Stimulated activated CD8-positive, alpha-beta memory T cell treated with anti-CD3 and anti-CD28 coated beads, Interleukin-7, amount 100 ng/mL, for 4 hours (primary cell): Measurements from ENCODE around the gene GRK7.

Source experiments
- DNase-seq, 2 donors: peaks; one replicate each; pipeline ENCODE4 v3.0.0-alpha.2; 2020; ENCODE audit warnings: low read depth in 2 of 2

Gene GRK7, protein sequence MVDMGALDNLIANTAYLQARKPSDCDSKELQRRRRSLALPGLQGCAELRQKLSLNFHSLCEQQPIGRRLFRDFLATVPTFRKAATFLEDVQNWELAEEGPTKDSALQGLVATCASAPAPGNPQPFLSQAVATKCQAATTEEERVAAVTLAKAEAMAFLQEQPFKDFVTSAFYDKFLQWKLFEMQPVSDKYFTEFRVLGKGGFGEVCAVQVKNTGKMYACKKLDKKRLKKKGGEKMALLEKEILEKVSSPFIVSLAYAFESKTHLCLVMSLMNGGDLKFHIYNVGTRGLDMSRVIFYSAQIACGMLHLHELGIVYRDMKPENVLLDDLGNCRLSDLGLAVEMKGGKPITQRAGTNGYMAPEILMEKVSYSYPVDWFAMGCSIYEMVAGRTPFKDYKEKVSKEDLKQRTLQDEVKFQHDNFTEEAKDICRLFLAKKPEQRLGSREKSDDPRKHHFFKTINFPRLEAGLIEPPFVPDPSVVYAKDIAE (N-terminal part only)

DNA sequence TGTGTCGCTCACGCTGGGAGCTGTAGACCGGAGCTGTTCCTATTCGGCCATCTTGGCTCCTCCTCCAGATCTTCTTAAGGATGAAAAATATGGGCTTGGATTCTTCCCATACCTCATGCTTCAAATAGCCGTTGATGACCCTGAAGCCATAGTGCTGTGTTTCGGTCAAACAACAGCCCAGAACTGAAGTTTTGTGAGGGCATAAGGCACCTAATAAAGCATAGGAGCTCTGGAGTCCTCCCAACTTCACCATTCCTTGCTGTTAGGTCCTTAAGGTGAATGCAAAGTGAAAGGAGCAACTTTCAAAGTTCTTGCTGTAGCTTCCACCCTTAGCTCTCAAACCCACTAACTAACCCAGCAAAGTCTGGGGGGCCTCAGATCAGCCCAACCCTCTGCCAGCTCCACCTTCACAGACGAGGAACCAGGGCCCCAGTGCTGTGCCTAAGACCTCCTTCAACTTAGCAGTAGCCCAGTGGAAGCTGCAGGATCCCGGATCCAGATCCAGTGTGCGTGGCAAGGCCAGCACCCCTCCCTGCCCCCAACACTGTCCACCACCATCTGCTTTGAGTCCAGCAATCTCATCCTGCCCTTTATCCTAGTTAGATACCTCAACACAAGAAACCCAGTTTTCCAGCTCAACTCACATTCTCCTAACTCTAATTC, at the start of gene GRK7:
GRK7 (plus strand) TSS at position 321 of the 663 bp plus-strand sequence. CDS start 14,877 bp downstream, outside the sequence.
- DNase-seq: no peak

DNA sequence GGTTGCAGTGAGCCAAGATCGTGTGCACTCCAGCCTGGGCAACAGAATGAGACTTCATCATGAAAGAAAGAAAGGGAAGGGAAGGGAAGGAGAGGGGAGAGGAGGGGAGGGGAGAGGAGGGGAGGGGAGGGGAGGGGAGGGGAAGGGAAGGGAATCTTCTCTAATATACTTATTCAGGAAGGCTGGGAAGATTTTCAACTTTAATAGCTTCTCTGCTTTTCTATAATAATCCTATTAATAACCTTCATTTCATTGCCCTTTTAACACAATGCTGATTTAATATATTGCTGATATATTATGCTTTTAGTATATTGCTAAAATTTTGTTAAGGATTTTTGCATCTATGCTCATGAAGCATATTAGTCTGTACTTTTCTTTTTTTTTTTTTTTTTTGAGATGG, 48.5 kb upstream of the GRK7 start:
- no peak for DNase-seq

DNA sequence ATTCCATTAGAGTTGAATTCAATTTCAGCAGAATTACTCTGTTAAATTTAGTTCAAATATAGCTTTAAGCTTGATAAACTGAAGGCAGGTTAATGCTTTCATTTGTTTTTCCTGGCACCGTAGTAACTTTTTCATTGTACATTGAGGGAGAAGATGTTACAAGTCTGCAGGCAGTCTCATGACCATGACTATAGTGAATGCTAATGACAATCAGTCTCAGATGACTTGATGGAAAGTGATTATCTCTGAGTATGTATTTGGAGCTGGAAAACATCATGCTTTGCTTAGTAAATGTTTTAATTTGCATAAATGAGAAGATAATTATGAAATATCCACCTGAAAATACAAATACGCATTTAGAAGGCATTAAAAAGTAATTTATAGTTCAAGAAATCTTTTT, 41.1 kb upstream of the GRK7 start:
- no peak for DNase-seq

DNA sequence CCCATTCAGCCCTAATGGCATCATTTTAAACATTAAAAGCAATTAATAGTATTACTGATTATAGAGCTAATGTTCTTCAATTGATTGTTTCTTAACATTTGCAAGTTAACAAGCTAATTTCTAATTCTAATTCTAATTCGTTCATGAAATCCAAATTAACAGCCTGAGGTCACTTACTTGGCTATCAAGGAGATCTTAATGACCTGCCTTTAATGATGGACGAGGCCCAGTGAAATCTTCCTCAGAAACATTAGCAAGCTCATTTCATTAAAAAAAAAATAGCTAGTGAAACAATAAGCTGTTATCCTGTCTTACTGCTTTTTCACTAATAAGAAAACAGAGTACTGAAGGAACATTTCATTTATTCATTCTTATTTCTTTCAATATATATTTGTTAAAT, 40.6 kb upstream of the GRK7 start:
- no peak for DNase-seq

DNA sequence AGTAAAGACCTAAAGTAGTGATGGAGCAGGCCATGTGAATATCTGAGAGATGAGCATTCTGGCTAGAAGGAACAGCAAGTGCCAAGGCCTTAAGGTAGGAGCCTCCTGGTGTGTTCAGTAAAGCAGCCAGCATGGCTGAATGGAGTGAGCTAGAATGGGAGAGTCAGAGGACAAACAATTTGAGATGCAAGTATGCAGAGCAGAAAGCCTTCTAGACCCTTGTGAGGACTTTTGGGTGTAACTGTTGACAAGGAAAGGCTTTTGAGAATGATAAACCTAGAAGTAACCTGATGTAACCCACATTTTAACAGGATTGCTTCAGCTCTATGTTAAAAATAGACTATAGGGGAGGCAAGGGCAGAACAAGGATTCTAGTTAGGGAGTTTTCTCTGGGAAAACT, 40.0 kb upstream of the GRK7 start:
- DNase-seq: no peak

DNA sequence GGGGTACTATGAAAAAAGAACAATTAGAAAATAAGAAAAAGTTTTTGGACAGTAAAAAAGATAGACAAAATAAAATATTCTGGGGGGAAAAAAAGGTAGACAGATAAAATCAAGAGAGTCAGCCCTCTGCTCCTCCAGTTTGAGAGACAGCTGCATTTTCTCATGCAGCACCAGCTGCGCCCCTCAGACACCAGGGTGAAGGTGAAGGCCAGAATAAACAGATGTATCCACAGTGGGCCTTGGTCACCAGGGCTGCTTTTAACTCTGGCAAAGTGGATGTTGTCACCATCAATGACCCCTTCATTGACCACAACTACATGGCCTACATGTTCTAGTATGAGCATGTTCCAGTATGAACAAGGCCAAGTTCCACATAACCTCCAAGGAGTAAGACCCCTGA, 39.0 kb upstream of the GRK7 start:
- no peak for DNase-seq

DNA sequence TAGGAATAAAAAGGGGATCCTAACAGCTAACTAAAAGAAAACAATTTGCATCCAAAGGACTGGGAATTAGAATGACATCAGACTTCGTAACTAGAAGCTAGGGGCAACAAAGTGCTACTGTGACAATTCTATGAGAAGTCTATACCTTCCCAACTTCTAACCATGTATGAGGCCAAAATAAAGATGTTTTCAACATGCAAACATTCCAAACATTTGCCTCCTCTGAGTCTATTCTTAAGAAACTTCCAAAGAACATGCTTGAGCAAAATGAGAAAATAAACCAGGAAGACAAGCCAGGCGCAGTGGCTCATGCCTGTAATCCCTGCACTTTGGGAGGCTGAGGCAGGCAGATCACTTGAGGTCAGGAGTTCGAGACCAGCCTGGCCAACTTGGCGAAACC, 38.2 kb upstream of the GRK7 start:
- DNase-seq: no peak

DNA sequence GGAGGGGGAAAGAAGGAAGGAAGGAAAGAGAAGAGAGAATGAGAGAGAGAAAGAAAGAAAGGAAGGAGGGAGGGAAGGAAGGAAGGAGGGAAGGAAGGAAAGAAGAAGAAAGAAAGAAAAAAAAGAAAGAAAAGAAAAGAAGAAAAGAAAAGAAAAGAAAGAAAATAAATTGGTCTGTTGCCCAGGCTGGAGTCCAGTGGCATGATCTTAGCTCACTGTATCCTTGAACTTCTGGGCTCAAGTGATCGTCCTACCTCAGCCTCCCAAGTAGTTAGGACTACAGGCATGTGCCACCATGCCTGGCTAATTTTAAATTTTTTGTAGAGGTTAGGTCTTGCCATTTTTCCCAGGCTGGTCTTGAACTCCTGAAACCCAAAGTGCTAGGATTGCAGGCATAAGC, 36.7 kb upstream of the GRK7 start:
- DNase-seq: no peak

DNA sequence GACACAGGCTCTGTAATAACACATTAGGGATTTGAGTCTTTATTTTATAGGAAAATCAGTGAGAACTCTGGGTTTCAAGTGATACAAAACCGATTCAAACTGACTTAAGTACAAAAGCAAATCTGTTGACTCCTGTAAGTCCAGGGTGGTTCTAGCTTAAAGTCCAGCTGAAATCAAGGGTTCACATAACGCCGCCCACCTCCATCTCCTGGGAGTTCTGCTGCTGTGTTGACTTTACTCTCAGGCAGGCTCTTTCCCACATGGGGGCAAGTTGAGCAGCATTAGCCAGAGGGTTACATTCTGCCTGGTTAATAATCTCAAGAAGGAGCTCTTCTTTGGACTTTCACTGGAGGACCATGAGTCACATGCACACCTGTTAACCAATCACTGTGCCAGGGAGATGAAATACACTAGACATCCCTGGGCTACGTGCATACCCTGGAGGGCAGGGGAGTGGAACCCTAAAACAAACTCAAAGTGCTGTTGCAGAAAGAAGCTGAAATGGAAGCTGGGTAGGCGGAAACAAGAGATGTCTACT, 34.8 kb upstream of the GRK7 start:
- no peak for DNase-seq

DNA sequence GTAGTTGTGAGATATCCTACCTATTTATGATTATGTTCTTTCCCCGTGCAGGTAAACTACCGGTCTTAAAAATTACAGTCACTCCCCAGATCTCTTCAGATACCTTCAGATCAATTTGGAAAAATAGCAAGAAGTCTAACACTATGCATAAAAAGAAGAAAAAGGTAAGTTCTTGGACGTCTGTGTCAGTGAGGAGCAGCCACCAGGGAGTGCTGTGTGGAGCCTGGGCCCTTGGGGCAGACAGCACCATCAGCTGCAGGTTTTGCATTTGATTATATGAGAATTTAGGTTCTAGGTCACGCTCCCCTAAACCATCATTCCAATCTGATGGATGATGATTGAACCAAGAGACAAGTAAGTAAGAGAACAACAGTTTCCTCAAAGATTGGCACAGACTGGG, 34.0 kb upstream of the GRK7 start:
- no peak for DNase-seq

DNA sequence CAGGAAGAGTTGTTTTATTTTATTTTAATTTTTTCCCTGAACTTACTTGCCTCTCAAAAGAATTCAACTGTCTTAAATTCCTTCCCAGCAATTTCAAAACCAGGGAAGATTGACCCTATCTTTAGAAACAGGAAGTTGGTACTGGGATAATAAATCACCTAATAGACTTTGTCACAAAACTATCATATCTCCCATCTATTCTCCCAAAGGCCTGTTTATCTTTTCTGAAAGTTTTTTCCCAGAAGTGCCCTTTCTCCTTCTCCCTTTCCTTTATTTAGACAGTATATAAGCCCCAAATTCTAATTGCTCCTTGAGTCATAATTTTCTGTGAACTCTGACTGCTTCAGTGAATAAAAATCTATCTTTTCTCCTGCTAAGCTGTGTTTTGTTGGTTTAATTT, 28.0 kb upstream of the GRK7 start:
- no peak for DNase-seq

DNA sequence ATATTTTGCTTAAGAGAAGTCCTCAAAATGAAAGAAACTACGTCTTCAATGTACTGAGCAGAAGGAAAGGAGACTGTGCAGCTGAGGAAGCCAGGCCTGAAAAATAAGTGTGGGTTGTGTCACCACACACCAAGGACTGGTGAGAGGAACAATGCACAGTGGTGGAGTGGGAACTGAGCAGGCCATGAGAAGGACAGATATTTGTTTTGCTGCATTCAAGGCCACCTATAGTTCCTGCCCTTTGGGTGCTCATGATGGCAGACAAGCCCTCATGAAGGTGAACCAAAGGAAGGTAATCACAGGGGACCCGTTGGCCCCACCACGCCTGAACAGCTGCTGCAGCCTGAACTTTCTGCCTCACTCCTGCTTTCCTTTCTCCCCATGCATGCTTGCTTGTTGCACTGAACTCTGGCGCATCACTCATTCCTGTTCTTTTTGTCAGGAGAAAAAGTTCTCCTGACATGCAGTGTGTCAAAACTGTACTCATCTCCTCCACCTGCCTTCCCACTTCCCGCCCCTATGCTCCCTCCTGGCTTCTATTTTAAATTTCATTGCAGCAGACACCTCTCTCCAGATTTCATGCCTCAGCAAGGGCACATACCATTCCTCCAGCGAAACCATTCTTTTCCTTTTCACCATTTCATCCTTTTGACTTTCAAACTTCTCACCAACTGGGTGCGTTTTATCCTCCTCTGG, 27.3 kb upstream of the GRK7 start:
- no peak for DNase-seq

DNA sequence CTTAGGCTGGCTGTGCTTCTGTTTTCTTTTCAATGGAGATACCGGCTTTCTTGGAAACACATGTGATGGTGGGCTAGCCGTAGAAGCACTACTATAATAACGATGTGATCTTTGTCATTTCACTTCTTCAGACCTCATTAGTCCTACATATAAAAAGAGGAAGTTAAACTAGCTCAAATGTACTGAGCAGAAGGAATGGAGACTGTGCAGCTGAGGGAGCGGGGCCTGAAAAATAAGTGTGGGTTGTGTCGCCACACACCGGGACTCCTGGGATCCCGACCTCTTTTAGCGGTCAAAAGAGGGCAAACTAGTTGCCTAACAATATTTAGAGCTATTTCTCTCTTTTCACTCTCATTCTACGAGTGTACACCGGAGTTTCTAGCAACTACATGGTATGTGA, 26.1 kb upstream of the GRK7 start:
- no peak for DNase-seq

DNA sequence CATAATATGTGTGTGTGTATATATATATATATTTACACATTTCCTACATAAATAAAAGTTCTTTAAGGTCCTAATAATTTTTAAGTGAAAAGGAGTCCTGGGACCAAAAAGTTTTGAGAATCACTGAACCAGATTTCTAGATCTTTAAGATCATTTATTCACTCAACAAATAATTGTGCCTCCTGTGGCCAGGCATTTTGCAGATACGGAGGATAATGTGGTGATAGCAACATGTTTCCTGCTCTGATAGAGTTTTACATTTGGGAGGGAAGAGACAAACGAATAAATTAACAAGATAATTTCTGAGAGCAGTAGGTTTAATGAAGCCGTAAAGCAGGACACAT, 25.6 kb upstream of the GRK7 start:
- no peak for DNase-seq

DNA sequence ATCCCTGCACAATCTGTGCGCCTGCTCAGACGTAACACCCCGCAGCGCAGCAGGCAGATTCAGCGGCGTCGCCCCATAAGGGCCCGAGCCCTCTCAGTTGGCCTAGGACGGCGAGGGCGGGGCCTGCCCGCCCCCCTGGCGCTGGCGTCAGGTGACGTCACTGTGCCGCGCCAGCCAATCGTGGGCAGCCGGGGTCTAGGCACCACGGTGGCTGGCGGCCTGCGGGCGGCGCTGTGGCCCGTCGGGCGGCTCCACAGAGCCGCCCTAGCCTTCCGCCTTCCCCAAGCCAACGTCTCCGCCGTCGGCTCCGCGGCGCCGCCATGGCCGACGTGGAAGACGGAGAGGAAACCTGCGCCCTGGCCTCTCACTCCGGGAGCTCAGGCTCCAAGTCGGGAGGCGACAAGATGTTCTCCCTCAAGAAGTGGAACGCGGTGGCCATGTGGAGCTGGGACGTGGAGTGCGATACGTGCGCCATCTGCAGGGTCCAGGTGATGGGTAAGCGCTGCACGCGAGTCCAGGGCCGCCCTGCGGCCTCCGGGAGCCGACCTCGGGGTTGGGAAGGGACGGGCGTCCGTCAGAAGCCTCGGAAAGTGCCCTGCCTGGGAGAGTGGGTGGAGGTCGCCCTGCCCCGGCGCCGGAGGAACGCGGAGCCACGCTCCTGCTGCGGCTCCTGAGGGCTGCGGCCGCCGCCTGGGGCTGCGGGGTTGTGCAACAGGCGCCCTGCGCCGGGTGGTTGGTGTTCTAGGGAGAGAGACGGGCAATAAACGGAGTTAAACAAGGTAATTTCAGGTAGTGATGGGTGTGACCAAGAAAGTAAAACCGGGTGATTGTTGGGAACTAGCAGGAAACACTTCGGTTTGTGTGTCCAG, 25.0 kb upstream of the GRK7 start, which contains the start of gene RNF7:
RNF7 (plus strand) TSS at position 277 of the 869 bp plus-strand sequence; CDS start at position 321, 44 bp downstream.
- peak; percentile 90 to 96 for DNase-seq

DNA sequence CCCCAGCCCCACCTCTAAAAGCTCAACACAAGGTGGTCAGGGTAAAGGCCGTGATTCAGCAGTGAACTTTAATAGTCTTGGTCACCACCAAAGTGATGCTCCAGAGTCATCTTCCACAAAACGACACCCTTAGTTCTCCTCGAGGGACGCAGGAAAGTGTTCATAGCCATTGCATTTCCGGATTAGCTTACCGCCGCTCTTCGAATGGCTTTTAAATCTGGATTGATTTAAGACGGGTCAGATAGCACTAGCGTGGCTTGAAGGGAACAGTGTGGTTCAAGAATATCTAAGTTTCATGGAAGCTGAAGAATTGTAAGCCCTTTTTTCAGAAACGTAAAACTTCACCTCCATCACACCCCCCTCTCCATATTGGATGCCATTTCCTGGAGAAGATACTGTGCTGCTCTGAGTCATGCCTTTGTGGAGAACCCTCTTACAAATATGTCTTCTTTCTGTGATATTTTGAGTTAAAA, 24.3 kb upstream of the GRK7 start:
- peak in 1 of 2 donors; percentile 3 for DNase-seq

DNA sequence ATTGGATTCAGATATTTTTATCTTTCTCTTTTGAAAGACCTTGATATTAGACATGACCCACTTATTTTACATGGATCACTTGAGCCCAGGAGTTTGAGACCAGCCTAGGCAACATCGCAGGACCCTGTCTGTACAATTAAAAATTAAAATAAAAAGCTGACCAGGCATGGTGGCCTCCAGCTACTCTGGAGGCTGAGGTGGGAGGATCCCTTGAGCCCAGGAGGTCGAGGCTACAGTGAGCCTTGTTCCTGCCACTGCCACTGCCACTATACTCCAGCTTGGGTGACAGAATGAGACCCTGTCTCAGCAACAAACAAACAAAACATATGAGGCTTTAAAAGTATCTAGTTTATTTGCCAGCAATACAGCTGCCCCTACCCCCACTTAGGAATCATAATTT, 23.5 kb upstream of the GRK7 start:
- DNase-seq: no peak

DNA sequence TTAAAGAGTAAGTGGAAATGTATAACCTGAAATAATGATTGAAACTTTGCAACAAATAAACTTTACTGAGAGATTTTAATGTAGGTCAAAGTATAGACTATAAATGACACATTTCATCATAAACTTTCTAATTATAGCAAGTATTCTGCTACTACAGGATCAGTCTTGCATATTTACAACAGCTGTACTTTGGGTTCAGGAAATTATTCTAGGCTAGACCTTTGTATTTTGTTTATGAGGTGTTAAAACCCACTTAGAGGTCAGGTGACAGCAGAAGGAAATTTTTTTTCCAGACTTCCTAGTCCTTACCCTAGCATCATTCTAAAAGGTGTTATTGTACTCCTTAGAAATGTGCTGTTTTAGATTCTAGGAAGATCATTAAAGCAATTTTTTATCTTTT, 22.9 kb upstream of the GRK7 start:
- no peak for DNase-seq

DNA sequence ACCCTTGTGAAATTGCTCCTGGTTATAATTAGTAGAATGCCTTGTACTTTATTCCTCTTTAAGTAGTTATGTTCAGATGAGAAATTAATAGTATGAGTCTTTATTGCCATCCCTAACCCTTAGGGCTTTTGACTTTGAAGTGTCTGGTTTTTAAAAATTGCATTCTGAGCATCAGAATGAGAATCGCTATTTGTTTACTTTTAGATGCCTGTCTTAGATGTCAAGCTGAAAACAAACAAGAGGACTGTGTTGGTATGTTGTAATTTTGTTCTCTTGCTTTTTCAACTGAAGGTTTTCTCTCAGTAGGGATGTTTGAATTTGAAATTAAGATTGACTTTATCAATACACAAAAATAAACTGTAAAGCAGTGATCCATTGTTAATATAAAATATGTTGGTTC, 19.9 kb upstream of the GRK7 start:
- no peak for DNase-seq

DNA sequence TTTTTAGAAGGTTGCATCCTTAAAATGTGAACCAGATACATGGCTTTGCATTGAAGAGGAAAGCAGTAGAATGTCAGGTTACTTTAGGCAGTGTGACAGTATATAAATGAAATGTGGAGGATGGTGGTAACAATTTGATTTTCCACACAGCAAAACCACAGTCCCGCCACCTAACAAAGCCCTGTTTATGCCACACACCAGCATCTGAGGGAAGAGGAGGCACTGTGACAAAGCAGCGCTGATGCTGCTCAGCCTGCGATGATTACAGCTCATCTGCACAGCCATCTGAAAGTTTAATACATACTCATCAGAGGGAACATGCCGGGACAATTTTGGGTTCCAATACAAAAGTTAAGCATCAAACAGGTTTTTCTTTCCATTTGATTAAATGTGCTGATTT, 16.2 kb upstream of the GRK7 start:
- DNase-seq: no peak

DNA sequence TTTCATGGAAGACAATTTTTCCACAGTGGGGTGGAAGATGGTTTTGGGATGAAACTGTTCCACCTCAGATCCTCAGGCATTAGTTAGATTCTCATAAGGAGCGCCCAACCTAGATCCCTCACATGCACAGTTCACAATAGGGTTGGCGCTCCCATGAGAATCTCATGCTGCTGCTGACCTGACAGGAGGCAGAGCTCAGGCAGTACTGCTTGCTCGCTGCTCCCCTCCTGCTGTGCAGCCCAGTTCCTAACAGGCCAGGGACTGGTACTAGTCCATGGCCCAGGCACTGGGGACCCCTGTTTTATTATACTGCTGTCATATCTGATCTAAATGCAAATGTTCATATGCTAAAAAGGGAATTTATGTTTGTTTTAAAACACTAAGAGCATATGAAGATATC, 9.8 kb upstream of the GRK7 start:
- DNase-seq: no peak
